COR-L47 (cell line): ENCODE measurements around the gene ATP1A4.
"Not testable (repeated sequence)": the region's sequence is repeated elsewhere in the genome, so short reads cannot be mapped to it uniquely, and the experiment has no call there.

Source experiments
- DNase-seq: peaks from one replicate; lab custom pipeline; 2025; lab: John Stamatoyannopoulos, UW

ATP1A4 gene

DNA sequence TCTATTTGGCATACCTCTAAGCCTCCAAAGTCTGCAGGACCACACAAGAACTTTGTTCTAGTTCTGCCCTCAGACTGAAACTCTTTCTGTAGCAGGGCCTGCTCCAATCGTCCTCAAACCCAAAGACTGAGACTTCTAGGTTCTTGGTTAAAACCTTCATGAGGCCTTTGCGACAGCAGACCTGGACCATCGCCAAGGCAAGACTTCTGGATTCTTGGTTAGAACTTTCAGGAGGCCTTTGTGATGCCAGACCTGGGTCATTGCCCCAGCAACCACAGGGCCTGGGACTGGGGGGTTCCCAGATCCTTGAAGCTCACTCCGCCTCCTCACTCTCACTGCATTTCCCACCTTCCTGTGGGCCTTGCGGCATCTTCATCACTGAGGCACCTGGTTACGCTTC, at the start of gene ATP1A4:
Gene ATP1A4 (plus strand): TSS at position 301 of the 400 bp plus-strand sequence. CDS start 438 bp downstream, outside the sequence.
- no peak for DNase-seq

GRCh38 chr1:160101717-160102522, 49.5 kb upstream of the ATP1A4 start:
- no peak for DNase-seq

- DNase-seq: no peak
Observed at GRCh38 chr1:160103658-160104408, 47.6 kb upstream of the ATP1A4 start.

DNA sequence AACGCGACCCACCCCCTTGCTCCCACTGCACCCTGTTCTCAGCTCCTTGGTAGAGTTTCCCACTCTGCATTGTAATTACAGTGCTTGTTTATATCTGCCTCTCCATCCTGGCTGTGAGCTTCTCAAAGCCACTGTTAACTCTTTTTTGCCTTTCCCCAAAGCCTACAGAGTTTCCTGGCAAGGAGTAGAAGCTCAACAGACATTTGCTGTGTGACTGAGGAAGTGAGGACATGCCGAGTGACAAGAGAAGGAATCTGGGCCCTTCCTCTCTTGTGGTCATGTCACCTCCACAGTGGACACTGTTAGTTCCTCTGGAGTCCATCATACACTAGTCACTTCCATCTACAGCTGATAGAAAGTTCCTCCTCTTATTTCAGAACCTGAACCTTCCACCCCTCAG, 46.9 kb upstream of the ATP1A4 start:
- DNase-seq: no peak

GRCh38 chr1:160105155-160105554, 46.2 kb upstream of the ATP1A4 start:
- DNase-seq: no peak

- no peak for DNase-seq
Observed at GRCh38 chr1:160107512-160107911, 43.9 kb upstream of the ATP1A4 start.

DNA sequence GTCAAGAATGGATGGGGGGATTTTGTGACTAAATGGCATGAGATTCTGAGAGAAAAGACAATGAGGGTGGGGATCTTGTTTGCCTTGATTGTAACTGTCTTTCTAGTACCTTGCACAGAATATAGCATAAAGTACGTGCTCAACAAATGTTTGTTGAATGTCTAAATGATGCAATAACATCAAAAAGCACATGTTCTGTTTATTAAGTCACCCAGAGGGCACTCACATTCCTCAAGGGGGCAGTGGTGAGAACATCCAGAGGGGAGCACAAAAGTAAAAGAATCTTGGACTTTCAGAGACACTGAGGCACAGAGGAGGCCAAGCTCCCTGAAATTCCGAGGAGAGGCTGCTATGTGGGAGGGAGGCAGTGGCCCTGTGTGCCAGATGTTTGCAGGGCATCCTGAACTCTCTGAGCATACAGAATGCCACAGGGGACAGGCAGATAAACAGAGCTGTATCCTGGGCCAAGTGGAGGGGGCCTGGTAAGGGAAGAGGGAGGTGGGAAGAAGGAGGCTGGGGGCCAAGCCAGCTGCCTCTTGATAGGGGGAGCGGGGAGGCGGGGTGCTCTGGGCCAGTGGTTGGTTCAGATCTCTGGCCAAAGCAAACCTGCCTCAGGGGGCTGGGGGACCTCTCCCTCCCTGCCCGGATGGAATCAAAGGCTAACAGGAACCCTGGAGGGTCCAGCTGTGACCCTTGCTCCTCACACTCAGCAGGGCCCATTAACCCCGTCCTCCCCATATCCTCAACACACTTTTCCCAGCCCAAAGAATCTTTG, 42.3 kb upstream of the ATP1A4 start:
- DNase-seq: no peak

DNA sequence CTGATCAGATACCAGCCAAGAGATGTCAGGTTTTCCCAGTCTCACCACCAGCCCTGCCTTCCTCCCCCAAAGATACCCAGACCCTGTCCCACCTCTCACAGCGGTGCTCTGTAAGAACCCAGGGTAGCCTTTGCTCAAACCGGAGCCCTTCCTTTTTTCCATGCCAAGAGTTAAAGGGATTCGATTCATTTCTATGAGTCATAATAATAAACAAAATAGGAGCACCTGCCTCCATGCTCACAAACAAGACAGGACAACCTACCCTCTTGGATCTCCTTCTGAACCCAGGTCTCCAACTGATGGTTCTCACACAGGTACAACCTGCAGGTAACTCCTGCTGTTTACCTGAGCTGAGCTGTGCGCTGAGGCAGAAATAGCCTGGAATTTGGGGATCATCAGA, 41.7 kb upstream of the ATP1A4 start:
- DNase-seq: no peak

DNA sequence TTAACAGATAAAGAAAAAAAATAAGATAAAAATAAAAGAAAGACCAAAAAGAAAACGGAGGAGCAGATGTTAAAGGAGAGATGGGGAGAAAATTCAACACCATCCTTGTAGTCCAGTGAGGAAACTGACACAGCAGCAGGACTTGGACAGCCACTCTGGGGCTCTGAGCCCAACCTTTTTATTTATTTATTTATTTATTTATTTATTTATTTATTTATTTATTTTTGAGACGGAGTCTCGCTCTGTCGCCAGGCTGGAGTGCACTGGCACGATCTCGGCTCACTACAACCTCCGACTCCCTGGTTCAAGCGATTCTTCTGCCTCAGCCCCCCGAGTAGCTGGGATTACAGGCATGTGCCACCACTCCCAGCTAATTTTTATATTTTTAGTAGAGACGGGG, 39.9 kb upstream of the ATP1A4 start:
- DNase-seq: not testable (repeated sequence)

DNA sequence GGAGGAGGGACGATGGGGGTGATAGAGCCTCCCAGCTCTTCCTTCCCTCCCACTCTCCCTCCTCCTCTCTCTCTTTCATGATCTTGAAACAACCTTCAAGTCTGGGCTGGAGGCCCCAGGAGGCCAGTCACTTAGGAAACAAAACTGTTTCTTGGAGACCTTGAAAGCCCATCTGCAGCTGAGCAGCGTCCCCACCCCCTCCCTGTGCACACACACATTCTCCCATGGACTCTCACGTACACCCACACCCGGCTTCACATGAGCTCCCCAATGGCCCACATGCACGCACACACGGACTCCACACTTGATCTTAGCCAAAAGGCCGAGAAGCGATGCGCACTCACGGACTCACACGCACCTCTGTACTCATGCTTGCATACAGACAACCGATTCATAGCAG, 39.0 kb upstream of the ATP1A4 start:
- no peak for DNase-seq

DNA sequence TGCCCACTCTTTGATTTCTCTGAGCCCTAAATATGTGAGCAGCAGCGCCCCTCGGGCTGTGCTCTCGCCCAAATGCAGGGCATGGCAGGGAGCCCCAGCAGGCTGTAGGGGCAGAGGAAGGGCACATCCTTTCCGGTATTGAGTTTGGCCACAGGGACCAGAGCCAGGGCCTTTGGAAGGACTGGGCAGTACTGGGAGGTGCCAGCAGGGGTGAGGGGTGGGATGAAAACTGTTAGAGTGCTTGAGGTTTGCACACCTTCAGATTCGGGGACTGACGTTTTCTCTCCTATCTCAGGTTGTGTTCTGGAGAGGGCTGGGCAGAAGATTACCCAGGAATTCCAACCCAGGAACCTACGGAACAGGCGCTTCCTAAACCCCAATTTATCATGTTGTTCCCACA, 38.0 kb upstream of the ATP1A4 start:
- no peak for DNase-seq

GRCh38 chr1:160114085-160114484, 37.3 kb upstream of the ATP1A4 start:
- no peak for DNase-seq

DNA sequence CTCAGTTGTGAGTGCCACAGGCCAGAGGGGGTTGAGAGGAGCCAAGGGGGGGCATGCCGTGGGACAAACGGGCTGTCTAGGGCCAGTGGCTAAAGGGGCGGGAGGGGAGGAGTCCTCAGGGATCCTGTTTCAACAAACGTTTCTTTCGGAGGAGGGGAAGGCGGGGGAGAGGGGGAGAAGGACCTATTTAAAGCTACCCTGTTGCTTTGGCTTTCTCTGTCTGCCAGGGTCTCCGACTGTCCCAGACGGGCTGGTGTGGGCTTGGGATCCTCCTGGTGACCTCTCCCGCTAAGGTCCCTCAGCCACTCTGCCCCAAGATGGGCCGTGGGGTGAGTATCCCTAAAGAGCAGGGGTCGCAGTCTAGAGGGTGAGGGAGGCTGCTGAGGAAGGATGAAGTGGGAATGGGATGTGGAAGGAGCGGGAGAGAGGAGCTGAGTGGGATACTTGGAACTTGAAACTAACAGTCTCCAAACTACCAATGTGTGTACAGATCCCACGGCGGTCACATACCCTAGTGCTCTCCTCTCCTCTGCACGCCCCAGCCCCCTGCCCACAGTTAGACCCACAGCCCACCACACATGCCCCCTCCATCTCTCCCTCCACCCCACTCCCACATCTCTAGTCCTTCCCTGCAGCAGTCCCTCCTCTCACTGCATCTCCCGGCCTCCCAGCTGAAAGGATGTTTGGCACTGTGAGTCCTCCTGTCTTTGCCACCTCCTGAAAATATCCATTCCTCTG, 35.7 kb upstream of the ATP1A4 start, which contains the start of gene ATP1A2:
Gene ATP1A2 (plus strand): TSS at position 215 of the 738 bp plus-strand sequence. CDS start 103 bp downstream, at position 318.
- DNase-seq: no peak

GRCh38 chr1:160116283-160117147, 34.9 kb upstream of the ATP1A4 start:
- no peak for DNase-seq

DNA sequence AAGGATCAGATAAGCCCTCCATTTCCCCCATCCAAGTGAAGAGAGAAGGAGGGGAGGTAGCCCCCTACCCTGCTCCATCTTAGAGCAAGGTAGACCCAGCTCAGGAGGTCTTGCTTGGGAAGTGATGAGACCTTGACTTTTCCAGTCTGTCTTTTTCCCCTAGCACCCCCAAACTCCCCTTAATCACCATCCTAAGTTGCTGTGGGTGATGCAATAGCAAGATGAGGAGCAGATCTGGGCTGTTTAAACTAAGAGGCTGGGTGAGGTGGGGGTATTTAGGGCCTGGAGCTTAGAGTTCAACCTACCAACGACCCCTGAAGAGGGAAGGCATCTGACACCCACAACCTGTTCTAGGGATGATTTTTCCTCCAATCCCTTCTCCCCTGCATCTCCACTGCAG, 34.1 kb upstream of the ATP1A4 start:
- DNase-seq: no peak

GRCh38 chr1:160117709-160118183, 33.7 kb upstream of the ATP1A4 start:
- no peak for DNase-seq

DNA sequence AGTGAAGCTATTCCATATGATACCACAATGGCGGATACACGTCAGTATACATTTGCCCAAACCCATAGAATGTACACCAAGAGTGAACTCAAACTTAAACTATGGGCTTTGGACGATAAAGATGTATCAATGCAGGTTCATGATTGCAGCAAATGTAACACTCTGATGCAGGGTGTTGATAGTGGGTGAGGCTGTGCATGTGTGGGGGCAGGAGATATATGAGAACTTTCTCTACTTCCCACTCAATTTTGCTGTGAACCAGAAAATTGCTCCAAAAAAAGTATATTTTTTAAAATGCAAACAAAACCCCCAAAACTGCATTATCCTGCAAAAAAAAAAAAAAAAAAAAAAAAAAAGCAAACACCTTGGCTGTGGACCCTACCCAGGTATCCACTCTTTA, 32.5 kb upstream of the ATP1A4 start:
- no peak for DNase-seq

- no peak for DNase-seq
Observed at GRCh38 chr1:160120797-160121196, 30.6 kb upstream of the ATP1A4 start.

- no peak for DNase-seq
Observed at GRCh38 chr1:160121388-160121787, 30.0 kb upstream of the ATP1A4 start.

DNA sequence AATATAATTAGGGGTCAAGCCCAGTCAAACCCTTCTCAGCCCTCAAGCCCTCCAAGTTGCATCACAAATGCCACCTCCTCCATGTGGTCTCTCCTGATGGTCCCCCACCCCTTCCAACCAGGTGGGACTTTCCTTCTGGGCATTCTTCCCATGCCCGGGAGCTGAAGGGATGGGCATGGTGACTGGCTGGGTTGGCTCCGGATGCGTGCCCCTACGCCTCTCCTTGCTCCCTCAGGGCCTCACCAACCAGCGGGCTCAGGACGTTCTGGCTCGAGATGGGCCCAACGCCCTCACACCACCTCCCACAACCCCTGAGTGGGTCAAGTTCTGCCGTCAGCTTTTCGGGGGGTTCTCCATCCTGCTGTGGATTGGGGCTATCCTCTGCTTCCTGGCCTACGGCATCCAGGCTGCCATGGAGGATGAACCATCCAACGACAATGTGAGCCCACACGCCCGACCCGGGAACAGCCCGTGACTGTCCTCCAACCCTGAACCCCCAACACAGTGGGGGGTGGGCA, 28.4 kb upstream of the ATP1A4 start:
- no peak for DNase-seq
